A172 (cell line): Measurements from ENCODE around the gene SPON1. TPM values are rescaled to one million over a fixed set of nuclear protein-coding genes. Genes with fewer than 3 reads are reported as not detected.
A peak's percentile ranks its signal among the peaks of the same experiment; 100 is the strongest.
"Not testable (repeated sequence)": the region's sequence is repeated elsewhere in the genome, so short reads cannot be mapped to it uniquely, and the experiment has no call there.

ENCODE experiments used
- DNase-seq: peaks from one replicate; pipeline ENCODE4 v3.0.0-alpha.2; 2015; ENCODE audit warnings: low spot score
- total RNA-seq: library from RNA; depleted of rRNA; stranded (reverse); fragments of >200 nt; shearing (Covaris generic); gene quantifications from 2 replicates; pipeline ENCODE4 v1.2.3, GENCODE V29; 2014

Gene SPON1
- total RNA-seq, 1 experiment from 2014 or later: 0.29 TPM

GRCh38 chr11:14270690-14271542 lies 308.4 kb downstream of the SPON1 start:
- no peak for DNase-seq

DNA sequence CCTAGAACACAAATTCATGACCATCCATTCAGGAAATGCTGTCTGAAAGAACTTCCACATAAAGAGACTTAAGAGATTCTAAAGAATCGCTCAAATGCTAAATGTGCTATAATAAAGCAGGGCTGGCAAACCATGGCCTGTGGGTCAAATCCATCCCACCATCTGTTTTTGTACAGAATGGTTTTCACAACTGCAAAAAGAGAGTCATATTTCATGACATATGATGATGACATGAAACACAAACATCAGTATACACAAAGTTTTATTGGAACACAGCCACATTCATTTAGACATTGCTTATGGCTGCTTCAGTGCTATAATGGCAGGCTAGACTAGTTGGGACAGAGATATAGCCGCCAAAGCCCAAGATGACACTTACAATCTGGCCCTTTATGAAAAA lies 311.4 kb downstream of the SPON1 start:
- no peak for DNase-seq

GRCh38 chr11:14275076-14275475 lies 312.6 kb downstream of the SPON1 start:
- no peak for DNase-seq

GRCh38 chr11:14278869-14279268 lies 316.3 kb downstream of the SPON1 start:
- DNase-seq: not testable (repeated sequence)

- peak; percentile 41 for DNase-seq
These were observed 325.8 kb downstream of the SPON1 start for GRCh38 chr11:14288189-14288935.

DNA sequence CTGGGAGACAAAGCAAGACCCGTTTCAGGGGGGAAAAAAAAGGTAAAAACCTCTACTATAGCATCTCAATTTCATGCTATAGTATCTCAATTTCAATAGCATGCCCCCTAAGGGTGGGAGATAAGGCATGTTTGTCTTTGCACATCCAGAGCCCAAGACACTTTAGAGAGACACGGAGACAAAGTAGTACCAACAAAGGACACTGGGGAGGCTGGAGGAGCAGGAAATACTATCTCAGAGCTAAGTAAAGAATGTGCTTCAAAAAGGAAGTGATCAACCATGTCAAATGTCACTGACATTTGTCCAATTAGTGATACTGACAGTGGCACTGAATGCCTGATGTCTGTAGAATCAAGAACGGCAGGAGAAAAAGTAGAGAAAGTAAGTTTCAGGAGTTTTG lies 327.9 kb downstream of the SPON1 start:
- DNase-seq: no peak

GRCh38 chr11:14299921-14300320 lies 337.4 kb downstream of the SPON1 start:
- DNase-seq: no peak

GRCh38 chr11:14300661-14301304 lies 338.3 kb downstream of the SPON1 start:
- DNase-seq: peak; percentile 83

GRCh38 chr11:14304601-14305000 lies 342.1 kb downstream of the SPON1 start:
- DNase-seq: no peak

GRCh38 chr11:14305649-14306048 lies 343.1 kb downstream of the SPON1 start:
- DNase-seq: no peak

- DNase-seq: no peak
These were observed 344.0 kb downstream of the SPON1 start for GRCh38 chr11:14306481-14306880.

DNA sequence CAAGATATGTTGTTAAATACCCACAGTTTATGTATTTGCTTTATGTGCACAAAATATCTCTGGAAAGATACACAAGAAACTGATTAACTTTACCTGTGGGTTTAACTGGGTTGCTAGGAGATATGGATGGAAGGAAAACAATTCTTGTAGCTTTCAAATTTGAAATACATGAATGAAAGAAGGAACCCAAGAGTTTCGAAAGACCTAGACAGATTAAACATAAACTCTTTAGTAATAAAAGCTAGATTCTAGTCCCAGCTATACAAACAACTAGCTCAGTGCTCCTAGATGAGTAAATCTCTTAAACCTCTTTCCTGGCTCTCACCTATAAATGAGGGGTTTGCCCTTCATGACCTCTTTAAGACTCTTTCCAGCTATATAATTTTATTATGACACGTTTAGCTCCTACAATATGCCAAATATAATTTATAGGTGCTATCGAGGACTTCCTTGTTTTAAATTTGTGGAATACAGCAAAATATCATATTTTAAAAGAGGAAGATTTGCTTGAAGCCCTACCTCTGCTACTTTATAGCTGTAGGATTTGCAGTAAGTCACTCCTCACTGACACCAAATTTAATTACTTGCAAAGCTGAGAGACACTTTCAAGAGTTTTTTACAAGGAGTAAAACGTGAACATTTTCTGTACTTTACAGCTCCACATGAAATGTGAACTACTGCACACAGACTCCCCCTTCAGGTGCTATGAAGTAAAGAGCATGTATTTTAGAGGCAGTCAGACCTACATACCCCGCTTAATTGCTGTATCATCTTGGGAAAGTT lies 345.8 kb downstream of the SPON1 start:
- peak; percentile 46 for DNase-seq

DNA sequence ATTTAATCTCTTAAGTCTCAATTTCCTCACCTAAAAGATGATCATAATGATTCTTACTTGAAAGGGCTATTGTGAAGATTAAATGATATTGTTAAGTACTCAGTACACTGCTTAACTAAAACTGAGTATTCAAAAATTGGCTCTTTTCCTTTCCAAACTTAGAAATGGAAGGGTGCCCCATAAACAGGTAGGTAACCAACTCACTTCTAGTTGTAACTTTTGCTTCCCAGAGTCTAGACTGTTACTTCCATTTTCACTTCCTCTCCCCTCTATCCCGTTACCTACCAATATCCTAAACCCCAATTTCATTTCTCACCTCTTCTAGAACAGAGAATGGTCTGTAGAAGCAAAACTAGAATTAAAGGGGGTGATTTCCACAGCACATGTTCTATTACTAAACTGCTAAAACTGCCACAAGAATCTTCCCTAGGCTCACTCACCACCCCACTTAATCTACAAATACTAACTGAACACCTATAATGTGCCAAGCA lies 346.4 kb downstream of the SPON1 start:
- DNase-seq: no peak

- no peak for DNase-seq
These were observed 347.1 kb downstream of the SPON1 start for GRCh38 chr11:14309425-14310192.

DNA sequence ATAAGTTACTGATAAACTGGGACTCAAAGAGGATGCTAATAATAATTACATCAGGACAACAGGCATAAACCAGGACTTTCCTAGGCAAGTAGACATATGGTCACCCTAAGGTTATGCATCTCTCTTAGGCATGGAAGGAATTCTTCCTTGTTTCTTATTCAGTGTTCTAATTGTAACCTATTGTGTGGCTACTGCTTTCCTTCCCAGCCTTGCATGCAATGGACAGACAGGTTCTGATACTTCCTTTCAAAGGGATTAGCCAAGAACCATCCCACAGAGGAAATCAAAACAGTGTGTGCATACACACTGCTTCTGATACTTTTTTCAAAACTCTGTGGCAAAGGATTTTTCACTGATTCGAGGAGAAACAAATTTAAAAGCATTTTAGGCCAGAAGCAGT lies 348.2 kb downstream of the SPON1 start:
- no peak for DNase-seq

GRCh38 chr11:14312736-14313438 lies 350.4 kb downstream of the SPON1 start:
- no peak for DNase-seq

DNA sequence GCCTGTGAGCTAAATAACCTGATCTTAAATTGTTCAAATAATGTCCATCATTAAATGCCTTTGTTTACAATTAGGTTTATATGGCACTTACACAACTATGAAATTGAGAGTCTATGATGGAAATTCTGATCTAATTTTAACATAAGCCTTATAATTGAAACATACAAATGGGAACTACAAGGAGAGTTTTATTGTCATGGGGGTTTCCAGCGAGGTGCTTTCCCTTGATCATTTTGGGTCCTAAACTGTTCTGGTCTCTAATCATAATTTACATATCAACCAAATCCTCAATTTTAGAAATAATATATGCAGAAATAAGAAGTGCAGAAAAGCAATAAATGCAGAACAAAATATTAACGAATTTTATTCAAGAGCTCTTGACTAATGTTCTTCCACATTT lies 351.6 kb downstream of the SPON1 start:
- no peak for DNase-seq

DNA sequence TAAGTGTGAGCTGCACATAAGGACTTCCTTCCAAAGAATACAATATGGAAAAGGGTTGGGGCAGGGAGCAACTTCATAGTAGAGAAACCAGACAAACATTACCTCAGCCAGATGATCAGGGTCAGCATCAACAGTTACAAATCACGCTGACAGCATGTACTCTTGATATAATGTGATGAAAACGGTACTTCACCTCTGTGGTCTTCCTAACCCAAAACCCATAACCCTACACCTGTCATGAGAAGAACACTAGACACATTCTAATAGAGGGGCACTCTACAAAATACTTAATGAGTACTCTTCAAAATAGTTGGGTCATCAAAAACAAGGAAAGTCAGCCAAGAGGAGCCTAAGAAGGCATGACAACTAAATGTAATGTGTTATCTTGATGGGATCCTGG lies 352.6 kb downstream of the SPON1 start:
- DNase-seq: no peak
